ENCODE measurements around the gene CNPY3.

The CNPY3 gene

GRCh38 chr6:42969934-42970333 lies 40.7 kb downstream of the CNPY3 start:
- Histone ChIP-seq H2AFZ (ENCODE audit: low read depth, low read length) (no peak overlapping the region), H2BK12ac (ENCODE audit: low read length in 2 of 2) (no peak overlapping the region), H3K27ac (ENCODE audit: low read length, poor library complexity, severe bottlenecking) (no peak overlapping the region), H4K91ac (ENCODE audit: low read length) (no peak overlapping the region), H3K4me1 (ENCODE audit: control insufficient read depth, insufficient read depth, low read depth, low read length) (peaks cover 8% of the 10 kb centered on the region), H3K9me3 (ENCODE audit: control insufficient read depth, low read length) (no peaks in the 10 kb centered on the region), H3K79me1 (replicated peaks; ENCODE audit: low read length, poor library complexity, severe bottlenecking) (peaks cover 12% of the 10 kb centered on the region), H3K4me3 (ENCODE audit: insufficient read depth in 1 of 2, low read depth in 1 of 2, low read length in 2 of 2) (no peak overlapping the region), H2BK5ac (ENCODE audit: low read depth, low read length, poor library complexity, severe bottlenecking) (no peak overlapping the region), H3K14ac (ENCODE audit: low read length in 2 of 2) (no peak overlapping the region), H2BK15ac (ENCODE audit: low read depth, poor library complexity, severe bottlenecking) (no peak overlapping the region), H3K4ac (ENCODE audit: low read depth in 1 of 2, low read length in 2 of 2) (no peak overlapping the region), H3K23ac (ENCODE audit: low read length in 2 of 2) (no peak overlapping the region), H2BK120ac (ENCODE audit: low read depth, low read length) (no peak overlapping the region), H3K27me3 (ENCODE audit: control insufficient read depth in 1 of 2, insufficient read depth in 1 of 2, low read length in 2 of 2) (no peaks in the 10 kb centered on the region), H3K18ac (ENCODE audit: low read depth in 1 of 2, low read length in 2 of 2) (no peak overlapping the region), H2AK5ac (ENCODE audit: low read length, severe bottlenecking) (no peak overlapping the region), H3K4me2 (ENCODE audit: low read length, poor library complexity, severe bottlenecking) (no peak overlapping the region), H4K8ac (ENCODE audit: low read length) (no peak overlapping the region), H3K9ac (ENCODE audit: low read length) (no peak overlapping the region), H3K36me3 (ENCODE audit: control insufficient read depth in 1 of 2, insufficient read depth in 2 of 2, low read depth in 1 of 2, low read length in 2 of 2) (peaks cover 42 to 51% of the 10 kb centered on the region in 2 experiments)
- 88% methylated on average over 4 of the region's 4 CpGs for WGBS
- DNase-seq, result no peak

GRCh38 chr6:42970871-42971612 lies 41.8 kb downstream of the CNPY3 start:
- Histone ChIP-seq H2BK15ac (ENCODE audit: low read depth, poor library complexity, severe bottlenecking) (no peak overlapping the region), H3K27me3 (ENCODE audit: control insufficient read depth in 1 of 2, insufficient read depth in 1 of 2, low read length in 2 of 2) (no peaks in the 10 kb centered on the region), H4K91ac (ENCODE audit: low read length) (no peak overlapping the region), H2AFZ (ENCODE audit: low read depth, low read length) (no peak overlapping the region), H2BK12ac (ENCODE audit: low read length in 2 of 2) (no peak overlapping the region), H3K4me2 (ENCODE audit: low read length, poor library complexity, severe bottlenecking) (no peak overlapping the region), H3K4me3 (ENCODE audit: insufficient read depth in 1 of 2, low read depth in 1 of 2, low read length in 2 of 2) (no peak overlapping the region), H3K18ac (ENCODE audit: low read depth in 1 of 2, low read length in 2 of 2) (no peak overlapping the region), H3K9me3 (ENCODE audit: control insufficient read depth, low read length) (no peaks in the 10 kb centered on the region), H4K8ac (ENCODE audit: low read length) (peak overlapping the region; percentile 7), H2BK120ac (ENCODE audit: low read depth, low read length) (no peak overlapping the region), H3K23ac (ENCODE audit: low read length in 2 of 2) (no peak overlapping the region), H3K36me3 (ENCODE audit: control insufficient read depth in 1 of 2, insufficient read depth in 2 of 2, low read depth in 1 of 2, low read length in 2 of 2) (peaks cover 31 to 40% of the 10 kb centered on the region in 2 experiments), H3K9ac (ENCODE audit: low read length) (no peak overlapping the region), H3K79me1 (replicated peaks; ENCODE audit: low read length, poor library complexity, severe bottlenecking) (peaks cover 15% of the 10 kb centered on the region), H3K27ac (ENCODE audit: low read length, poor library complexity, severe bottlenecking) (no peak overlapping the region), H3K4me1 (ENCODE audit: control insufficient read depth, insufficient read depth, low read depth, low read length) (peaks cover 8% of the 10 kb centered on the region), H3K4ac (ENCODE audit: low read depth in 1 of 2, low read length in 2 of 2) (no peak overlapping the region), H2AK5ac (ENCODE audit: low read length, severe bottlenecking) (no peak overlapping the region), H2BK5ac (ENCODE audit: low read depth, low read length, poor library complexity, severe bottlenecking) (no peak overlapping the region), H3K14ac (ENCODE audit: low read length in 2 of 2) (no peak overlapping the region)
- DNase-seq, result peak; percentile 65
- WGBS, result 68% methylated on average over 4 of the region's 4 CpGs

GRCh38 chr6:42971746-42972327 lies 42.6 kb downstream of the CNPY3 start:
- DNase-seq, result no peak
- H3K18ac ChIP-seq (ENCODE audit: low read depth in 1 of 2, low read length in 2 of 2), result no peak overlapping the region
- H2BK12ac ChIP-seq (ENCODE audit: low read length in 2 of 2), result no peak overlapping the region
- H2BK5ac ChIP-seq (ENCODE audit: low read depth, low read length, poor library complexity, severe bottlenecking), result no peak overlapping the region
- no peaks in the 10 kb centered on the region for H3K9me3 ChIP-seq (ENCODE audit: control insufficient read depth, low read length)
- H3K79me1 ChIP-seq (replicated peaks; ENCODE audit: low read length, poor library complexity, severe bottlenecking), result peaks cover 15% of the 10 kb centered on the region
- no peak overlapping the region for H3K9ac ChIP-seq (ENCODE audit: low read length)
- no peak overlapping the region for H2BK15ac ChIP-seq (ENCODE audit: low read depth, poor library complexity, severe bottlenecking)
- H3K27ac ChIP-seq (ENCODE audit: low read length, poor library complexity, severe bottlenecking), result no peak overlapping the region
- H4K91ac ChIP-seq (ENCODE audit: low read length), result no peak overlapping the region
- no peak overlapping the region for H3K4ac ChIP-seq (ENCODE audit: low read depth in 1 of 2, low read length in 2 of 2)
- no peak overlapping the region for H3K4me2 ChIP-seq (ENCODE audit: low read length, poor library complexity, severe bottlenecking)
- H3K14ac ChIP-seq (ENCODE audit: low read length in 2 of 2), result no peak overlapping the region
- WGBS, result 96% methylated on average over 3 of the region's 3 CpGs
- H2AFZ ChIP-seq (ENCODE audit: low read depth, low read length), result no peak overlapping the region
- H3K27me3 ChIP-seq (ENCODE audit: control insufficient read depth in 1 of 2, insufficient read depth in 1 of 2, low read length in 2 of 2), result no peaks in the 10 kb centered on the region
- H4K8ac ChIP-seq (ENCODE audit: low read length), result no peak overlapping the region
- peaks cover 25 to 33% of the 10 kb centered on the region in 2 experiments for H3K36me3 ChIP-seq (ENCODE audit: control insufficient read depth in 1 of 2, insufficient read depth in 2 of 2, low read depth in 1 of 2, low read length in 2 of 2)
- no peak overlapping the region for H2BK120ac ChIP-seq (ENCODE audit: low read depth, low read length)
- peaks cover 8% of the 10 kb centered on the region for H3K4me1 ChIP-seq (ENCODE audit: control insufficient read depth, insufficient read depth, low read depth, low read length)
- H2AK5ac ChIP-seq (ENCODE audit: low read length, severe bottlenecking), result no peak overlapping the region
- no peak overlapping the region for H3K4me3 ChIP-seq (ENCODE audit: insufficient read depth in 1 of 2, low read depth in 1 of 2, low read length in 2 of 2)
- H3K23ac ChIP-seq (ENCODE audit: low read length in 2 of 2), result no peak overlapping the region

- no peak overlapping the region for H4K91ac ChIP-seq (ENCODE audit: low read length)
- no peaks in the 10 kb centered on the region for H3K27me3 ChIP-seq (ENCODE audit: control insufficient read depth in 1 of 2, insufficient read depth in 1 of 2, low read length in 2 of 2)
- H3K27ac ChIP-seq (ENCODE audit: low read length, poor library complexity, severe bottlenecking), result no peak overlapping the region
- H3K4ac ChIP-seq (ENCODE audit: low read depth in 1 of 2, low read length in 2 of 2), result no peak overlapping the region
- peaks cover 13% of the 10 kb centered on the region for H3K4me1 ChIP-seq (ENCODE audit: control insufficient read depth, insufficient read depth, low read depth, low read length)
- no peak overlapping the region for H2AFZ ChIP-seq (ENCODE audit: low read depth, low read length)
- no peak overlapping the region for H3K9ac ChIP-seq (ENCODE audit: low read length)
- peaks cover 15 to 18% of the 10 kb centered on the region in 2 experiments for H3K36me3 ChIP-seq (ENCODE audit: control insufficient read depth in 1 of 2, insufficient read depth in 2 of 2, low read depth in 1 of 2, low read length in 2 of 2)
- no peak overlapping the region for H3K4me2 ChIP-seq (ENCODE audit: low read length, poor library complexity, severe bottlenecking)
- DNase-seq, result no peak
- H3K79me1 ChIP-seq (replicated peaks; ENCODE audit: low read length, poor library complexity, severe bottlenecking), result peaks cover 20% of the 10 kb centered on the region
- H3K14ac ChIP-seq (ENCODE audit: low read length in 2 of 2), result no peak overlapping the region
- H3K18ac ChIP-seq (ENCODE audit: low read depth in 1 of 2, low read length in 2 of 2), result no peak overlapping the region
- H2BK5ac ChIP-seq (ENCODE audit: low read depth, low read length, poor library complexity, severe bottlenecking), result no peak overlapping the region
- H2BK12ac ChIP-seq (ENCODE audit: low read length in 2 of 2), result no peak overlapping the region
- no peak overlapping the region for H2BK120ac ChIP-seq (ENCODE audit: low read depth, low read length)
- H3K4me3 ChIP-seq (ENCODE audit: insufficient read depth in 1 of 2, low read depth in 1 of 2, low read length in 2 of 2), result no peak overlapping the region
- 97% methylated on average over 3 of the region's 3 CpGs for WGBS
- no peak overlapping the region for H2AK5ac ChIP-seq (ENCODE audit: low read length, severe bottlenecking)
- H3K9me3 ChIP-seq (ENCODE audit: control insufficient read depth, low read length), result no peaks in the 10 kb centered on the region
- no peak overlapping the region for H2BK15ac ChIP-seq (ENCODE audit: low read depth, poor library complexity, severe bottlenecking)
- no peak overlapping the region for H3K23ac ChIP-seq (ENCODE audit: low read length in 2 of 2)
- no peak overlapping the region for H4K8ac ChIP-seq (ENCODE audit: low read length)
Measured at GRCh38 chr6:42973926-42974325, 44.6 kb downstream of the CNPY3 start.
